BLaER1 (cell line): ENCODE data around the gene SESTD1.
"Not testable (repeated sequence)": the region's sequence is repeated elsewhere in the genome, so short reads cannot be mapped to it uniquely, and the experiment has no call there.

Experiments
- H3K27ac ChIP-seq: shearing (Covaris generic); formaldehyde crosslinking; 2 replicates; pipeline ENCODE4 v1.8.1; 2022
- H3K27me3 ChIP-seq: shearing (Covaris generic); formaldehyde crosslinking; 2 replicates; pipeline ENCODE4 v1.8.1; 2022
- H3K36me3 ChIP-seq: shearing (Covaris generic); formaldehyde crosslinking; 2 replicates; pipeline ENCODE4 v1.8.1; 2022
- H3K4me1 ChIP-seq: shearing (Covaris generic); formaldehyde crosslinking; 2 replicates; pipeline ENCODE4 v1.8.1; 2022
- H3K4me2 ChIP-seq: shearing (Covaris generic); formaldehyde crosslinking; 2 replicates; pipeline ENCODE4 v1.8.1; 2022
- H3K4me3 ChIP-seq: shearing (Covaris generic); formaldehyde crosslinking; 2 replicates; pipeline ENCODE4 v1.8.1; 2022
- H3K9ac ChIP-seq: shearing (Covaris generic); formaldehyde crosslinking; 2 replicates; pipeline ENCODE4 v1.8.1; 2022
- H3K9me3 ChIP-seq: shearing (Covaris generic); formaldehyde crosslinking; 2 replicates; pipeline ENCODE4 v1.8.1; 2022
- H4K20me1 ChIP-seq: shearing (Covaris generic); formaldehyde crosslinking; 2 replicates; pipeline ENCODE4 v1.8.1; 2022
- Cebpa-rat ChIP-seq: shearing (Covaris generic); IDR thresholded peaks from 2 replicates; pipeline ENCODE4 v1.8.1; 2022

The SESTD1 gene

DNA sequence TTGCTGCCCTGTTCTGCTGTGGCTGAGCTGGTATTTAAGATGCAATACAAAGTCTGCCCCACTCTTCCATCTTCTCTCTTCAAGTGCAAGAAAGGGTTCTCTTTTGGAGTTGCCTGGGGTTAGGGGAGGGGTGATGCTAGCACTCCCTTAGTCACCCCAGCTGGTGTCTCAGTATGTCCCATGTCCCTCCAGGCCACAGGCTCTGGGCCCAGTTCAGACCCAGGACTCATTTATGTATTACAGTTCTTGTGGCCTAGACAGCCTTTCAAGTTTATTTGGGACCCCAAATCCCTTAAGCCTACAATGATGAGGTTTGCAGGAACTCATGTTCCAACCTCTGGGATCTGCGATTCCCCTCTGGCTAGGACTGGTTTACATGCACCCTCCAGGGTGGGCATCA lies 167.5 kb downstream of the SESTD1 start:
- no peaks in the 10 kb centered on the region for H3K36me3 ChIP-seq
- H3K9me3 ChIP-seq, result no peaks in the 10 kb centered on the region; the same call in 1 of the 2 replicates
- no peaks in the 10 kb centered on the region for H3K27me3 ChIP-seq
- no peaks in the 10 kb centered on the region for H4K20me1 ChIP-seq
- peaks cover 13% of the 10 kb centered on the region for H3K4me1 ChIP-seq
- no peak for TF ChIP-seq Cebpa-rat
- H3K4me3 ChIP-seq, result no peak overlapping the region
- no peak overlapping the region for H3K27ac ChIP-seq
- H3K9ac ChIP-seq, result no peak overlapping the region
- H3K4me2 ChIP-seq, result no peak overlapping the region

DNA sequence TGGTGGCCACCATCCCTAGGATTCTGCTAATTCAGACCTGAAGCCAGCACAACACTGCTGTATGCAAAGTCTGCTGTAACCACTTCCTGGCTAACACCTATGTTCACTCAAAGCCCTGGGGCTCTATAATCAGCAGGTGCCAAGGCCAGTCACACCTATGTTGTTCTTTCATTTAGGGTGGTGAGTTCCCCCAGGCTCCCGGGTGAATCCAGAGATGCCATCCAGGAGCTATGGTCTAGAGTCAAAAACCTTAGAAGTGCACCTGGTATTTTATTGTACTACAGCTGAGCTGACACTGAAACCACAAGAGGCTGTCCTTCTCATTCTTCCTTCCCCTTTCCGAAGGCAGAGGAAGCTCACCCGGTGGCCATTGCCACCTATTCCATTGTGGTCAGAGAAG lies 168.5 kb downstream of the SESTD1 start:
- H3K9me3 ChIP-seq, result no peaks in the 10 kb centered on the region; the same call in 1 of the 2 replicates
- H3K4me1 ChIP-seq, result peaks cover 13% of the 10 kb centered on the region
- no peaks in the 10 kb centered on the region for H3K27me3 ChIP-seq
- no peak for TF ChIP-seq Cebpa-rat
- peak overlapping the region; percentile 16; the same call in 1 of the 2 replicates for H3K4me2 ChIP-seq
- no peak overlapping the region for H3K4me3 ChIP-seq
- H3K9ac ChIP-seq, result no peak overlapping the region
- no peak overlapping the region for H3K27ac ChIP-seq
- no peaks in the 10 kb centered on the region for H3K36me3 ChIP-seq
- H4K20me1 ChIP-seq, result no peaks in the 10 kb centered on the region

- H3K4me2 ChIP-seq, result not testable (repeated sequence)
- H3K4me1 ChIP-seq, result peaks cover 13% of the 10 kb centered on the region
These were observed 171.7 kb downstream of the SESTD1 start for GRCh38 chr2:179092912-179093311.

GRCh38 chr2:179082697-179083096 lies 181.9 kb downstream of the SESTD1 start:
- H3K27ac ChIP-seq, result no peak overlapping the region
- H3K4me2 ChIP-seq, result no peak overlapping the region

More at GRCh38 chr2:179092912-179093311, 171.7 kb downstream of the SESTD1 start:
- H3K9me3 ChIP-seq, H3K4me3 ChIP-seq, H4K20me1 ChIP-seq, H3K27ac ChIP-seq, H3K27me3 ChIP-seq, H3K36me3 ChIP-seq, H3K9ac ChIP-seq: not testable (repeated sequence)

GRCh38 chr2:179081954-179082353 lies 182.7 kb downstream of the SESTD1 start:
- Histone ChIP-seq H3K27me3 (no peaks in the 10 kb centered on the region), H3K4me2 (no peak overlapping the region)

More at GRCh38 chr2:179082697-179083096, 181.9 kb downstream of the SESTD1 start:
- no peak overlapping the region for H3K4me3 ChIP-seq
- H3K9ac ChIP-seq, result no peak overlapping the region
- no peaks in the 10 kb centered on the region for H3K27me3 ChIP-seq
- no peaks in the 10 kb centered on the region for H3K4me1 ChIP-seq
- H3K9me3 ChIP-seq, result 0 out of 2 replicates have a peak, but pooled peaks cover 5% of the 10 kb centered on the region
- H3K36me3 ChIP-seq, result no peaks in the 10 kb centered on the region
- no peak for TF ChIP-seq Cebpa-rat
- no peaks in the 10 kb centered on the region for H4K20me1 ChIP-seq

GRCh38 chr2:179072527-179072926 lies 192.1 kb downstream of the SESTD1 start:
- H3K4me1 ChIP-seq, result no peaks in the 10 kb centered on the region
- no peaks in the 10 kb centered on the region for H3K36me3 ChIP-seq
- no peaks in the 10 kb centered on the region for H4K20me1 ChIP-seq
- H3K27ac ChIP-seq, result no peak overlapping the region
- no peak overlapping the region for H3K4me3 ChIP-seq
- H3K4me2 ChIP-seq, result no peak overlapping the region
- H3K9me3 ChIP-seq, result peaks cover 8% of the 10 kb centered on the region; the same call in 1 of the 2 replicates
- no peak overlapping the region for H3K9ac ChIP-seq
- TF ChIP-seq Cebpa-rat, result no peak
- H3K27me3 ChIP-seq, result no peaks in the 10 kb centered on the region

More at GRCh38 chr2:179081954-179082353, 182.7 kb downstream of the SESTD1 start:
- Histone ChIP-seq H3K4me3 (no peak overlapping the region), H3K4me1 (no peaks in the 10 kb centered on the region), H4K20me1 (no peaks in the 10 kb centered on the region), H3K27ac (no peak overlapping the region), H3K9ac (no peak overlapping the region), H3K36me3 (no peaks in the 10 kb centered on the region), H3K9me3 (0 out of 2 replicates have a peak, but pooled peaks cover 11% of the 10 kb centered on the region)
- TF ChIP-seq Cebpa-rat, result no peak

DNA sequence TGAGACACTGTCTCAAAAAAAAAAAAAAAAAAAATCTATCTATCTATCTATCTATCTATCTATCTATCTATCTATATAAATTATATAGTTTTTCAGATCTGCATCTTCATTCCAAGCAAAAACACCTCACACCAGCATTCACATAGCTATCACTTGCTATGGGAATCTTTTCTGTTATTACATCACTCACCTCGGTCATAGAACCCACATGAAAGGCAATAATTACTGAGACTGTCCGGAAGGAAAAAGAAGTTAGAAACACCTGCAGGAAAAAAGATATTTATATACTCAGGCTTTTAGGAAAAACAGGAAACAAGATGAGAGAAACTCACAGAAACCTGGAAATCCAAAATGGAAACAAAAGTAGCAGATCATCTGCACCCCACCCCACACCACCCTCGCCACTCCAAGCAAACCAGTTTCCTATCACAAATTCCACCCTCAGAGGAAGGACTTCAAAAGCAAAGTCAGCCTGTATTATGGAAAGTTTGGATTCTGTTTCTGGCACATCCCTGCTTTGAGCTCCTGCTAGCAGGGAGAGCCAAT lies 192.7 kb downstream of the SESTD1 start:
- no peak for TF ChIP-seq Cebpa-rat
- H3K9me3 ChIP-seq, result peaks cover 10% of the 10 kb centered on the region
- no peak overlapping the region for H3K4me3 ChIP-seq
- no peaks in the 10 kb centered on the region for H4K20me1 ChIP-seq
- no peak overlapping the region for H3K27ac ChIP-seq
- H3K27me3 ChIP-seq, result no peaks in the 10 kb centered on the region
- no peaks in the 10 kb centered on the region for H3K4me1 ChIP-seq
- H3K4me2 ChIP-seq, result no peak overlapping the region
- H3K36me3 ChIP-seq, result no peaks in the 10 kb centered on the region
- H3K9ac ChIP-seq, result no peak overlapping the region

GRCh38 chr2:179070895-179071294 lies 193.7 kb downstream of the SESTD1 start:
- H4K20me1 ChIP-seq, result no peaks in the 10 kb centered on the region
- H3K27me3 ChIP-seq, result no peaks in the 10 kb centered on the region
- H3K9me3 ChIP-seq, result peaks cover 10% of the 10 kb centered on the region; the same call in 1 of the 2 replicates
- no peak overlapping the region for H3K4me3 ChIP-seq
- H3K4me1 ChIP-seq, result no peaks in the 10 kb centered on the region
- H3K36me3 ChIP-seq, result no peaks in the 10 kb centered on the region
- no peak overlapping the region for H3K4me2 ChIP-seq
- H3K27ac ChIP-seq, result no peak overlapping the region
- TF ChIP-seq Cebpa-rat, result no peak
- no peak overlapping the region for H3K9ac ChIP-seq

DNA sequence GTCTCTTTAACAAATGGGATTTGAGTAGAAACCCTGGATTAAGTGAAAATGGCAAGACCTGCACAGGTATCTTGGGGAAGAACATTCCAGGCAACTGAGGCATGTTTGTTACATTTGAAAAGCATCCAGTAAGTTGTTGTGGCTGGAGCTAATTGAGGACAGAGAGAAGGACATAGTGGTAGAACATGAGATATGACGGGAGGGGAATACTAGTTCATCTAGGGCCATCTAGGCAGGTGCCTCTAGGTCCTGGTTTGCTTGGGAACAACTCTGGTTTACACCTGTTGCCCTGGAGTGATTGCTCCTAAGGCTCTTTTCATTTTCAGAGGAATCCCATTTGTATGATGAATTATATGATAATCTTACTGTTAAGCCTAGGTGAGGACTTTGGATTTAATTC lies 194.9 kb downstream of the SESTD1 start:
- H3K27me3 ChIP-seq, result no peaks in the 10 kb centered on the region
- H3K9me3 ChIP-seq, result peaks cover 10% of the 10 kb centered on the region; the same call in 1 of the 2 replicates
- no peaks in the 10 kb centered on the region for H3K36me3 ChIP-seq
- no peak overlapping the region for H3K4me3 ChIP-seq
- TF ChIP-seq Cebpa-rat, result no peak
- no peaks in the 10 kb centered on the region for H4K20me1 ChIP-seq
- no peaks in the 10 kb centered on the region for H3K4me1 ChIP-seq
- no peak overlapping the region for H3K27ac ChIP-seq
- H3K9ac ChIP-seq, result no peak overlapping the region
- H3K4me2 ChIP-seq, result no peak overlapping the region

GRCh38 chr2:179068991-179069643 lies 195.5 kb downstream of the SESTD1 start:
- no peaks in the 10 kb centered on the region for H4K20me1 ChIP-seq
- no peak overlapping the region for H3K4me2 ChIP-seq
- H3K27ac ChIP-seq, result no peak overlapping the region
- H3K9me3 ChIP-seq, result peaks cover 10% of the 10 kb centered on the region; the same call in 1 of the 2 replicates
- H3K4me3 ChIP-seq, result no peak overlapping the region
- TF ChIP-seq Cebpa-rat, result no peak
- no peaks in the 10 kb centered on the region for H3K36me3 ChIP-seq
- no peaks in the 10 kb centered on the region for H3K27me3 ChIP-seq
- H3K4me1 ChIP-seq, result no peaks in the 10 kb centered on the region
- no peak overlapping the region for H3K9ac ChIP-seq
